Articular chondrocyte of knee joint (primary cell): ENCODE results near the gene FAM76A. TPM values are rescaled to one million over a fixed set of nuclear protein-coding genes. Genes with fewer than 3 reads are reported as not detected.

Experiments used
- small RNA-seq: library from RNA; depleted of rRNA; stranded (forward); fragments of <200 nt; gene quantifications from one replicate; pipeline ENCODE3, GENCODE V24; 2012
- total RNA-seq: library from RNA; depleted of rRNA; stranded (reverse); fragments of >200 nt; gene quantifications from 2 replicates; pipeline ENCODE4 v1.2.3, GENCODE V29; 2012

The FAM76A gene
- total RNA-seq, result 19.9 and 23.4 TPM in 2 replicates

GRCh38 chr1:27725374-27726172, at the start of gene FAM76A:
Gene FAM76A, plus strand, starts transcription at chr1:27725961. Its CDS starts 120 bp downstream, at chr1:27726081.

GRCh38 chr1:27772932-27773825, 47.4 kb downstream of the FAM76A start, which contains the start of gene STX12:
Gene STX12, plus strand, starts transcription at chr1:27773219. Its CDS starts 89 bp downstream, at chr1:27773308.

Small RNA genes within 50 kb of the gene (small RNA-seq; reads per million reads assigned to genes)
- gene AL020997.2 (not detected), gene RNU6-424P (not detected)

Other genes with a start within 250 kb of the FAM76A start
- 28.6 and 30.1 TPM in 2 replicates for gene WASF2, start 235.8 kb upstream of the FAM76A start, total RNA-seq
- 14.0 and 14.3 TPM in 2 replicates for gene AHDC1, start 121.8 kb upstream of the FAM76A start, total RNA-seq
- gene FGR, start 90.8 kb upstream of the FAM76A start, total RNA-seq, result 0.13 TPM in 1 of 2 replicates, not detected in the other
- 47.0 and 320 TPM in 2 replicates for gene IFI6, start 53.8 kb upstream of the FAM76A start, total RNA-seq
- gene STX12, start 47.3 kb downstream of the FAM76A start, total RNA-seq, result 55.8 and 61.5 TPM in 2 replicates
- 33.1 and 33.2 TPM in 2 replicates for gene PPP1R8, start 104.8 kb downstream of the FAM76A start, total RNA-seq
- gene THEMIS2, start 146.6 kb downstream of the FAM76A start, total RNA-seq, result 6.1 and 9.0 TPM in 2 replicates
- 21.7 and 25.6 TPM in 2 replicates for gene RPA2, start 188.6 kb downstream of the FAM76A start, total RNA-seq
- not detected in 2 replicates for gene SMPDL3B, start 209.0 kb downstream of the FAM76A start, total RNA-seq
- 6.5 and 10.1 TPM in 2 replicates for gene XKR8, start 234.0 kb downstream of the FAM76A start, total RNA-seq